ENCODE measurements around the gene OXT.
"Not testable (repeated sequence)": the region's sequence is repeated elsewhere in the genome, so short reads cannot be mapped to it uniquely, and the experiment has no call there.

Gene OXT

GRCh38 chr20:3051385-3052019 is 19.9 kb upstream of the OXT start:
- no peak for DNase-seq

- DNase-seq = no peak
Measured at GRCh38 chr20:3059489-3059888, 11.9 kb upstream of the OXT start.

GRCh38 chr20:3064119-3064518 is 7.3 kb upstream of the OXT start:
- DNase-seq = not testable (repeated sequence)

- DNase-seq = no peak
Measured at GRCh38 chr20:3067139-3068014, 4.0 kb upstream of the OXT start.

GRCh38 chr20:3068075-3068474 is 3.3 kb upstream of the OXT start:
- DNase-seq = no peak

GRCh38 chr20:3068986-3069900 is 2.2 kb upstream of the OXT start:
- peak in 1 of 5 experiments; percentile 39 for DNase-seq

- no peak for DNase-seq
Measured at GRCh38 chr20:3070725-3071124, 695 bp upstream of the OXT start.

GRCh38 chr20:3071266-3071609 is 182 bp upstream of the OXT start:
- no peak for DNase-seq

- DNase-seq = no peak
Measured at GRCh38 chr20:3072530-3073250, 1.3 kb downstream of the OXT start.

GRCh38 chr20:3073251-3073643 is 1.8 kb downstream of the OXT start:
- DNase-seq = not testable (repeated sequence)

GRCh38 chr20:3074812-3075211 is 3.4 kb downstream of the OXT start:
- DNase-seq = no peak

GRCh38 chr20:3075315-3075714 is 3.9 kb downstream of the OXT start:
- DNase-seq = not testable (repeated sequence)

GRCh38 chr20:3077618-3078134 is 6.3 kb downstream of the OXT start:
- DNase-seq = peak in 1 of 5 experiments; percentile 69

- no peak for DNase-seq
Measured at GRCh38 chr20:3080939-3081388, 9.5 kb downstream of the OXT start.

- DNase-seq = no peak
Measured at GRCh38 chr20:3081641-3082040, 10.2 kb downstream of the OXT start.

- no peak for DNase-seq
Measured at GRCh38 chr20:3082306-3082951, 11.0 kb downstream of the OXT start.

- no peak for DNase-seq
Measured at GRCh38 chr20:3082955-3083952, 11.8 kb downstream of the OXT start.

GRCh38 chr20:3084283-3084985 is 13.0 kb downstream of the OXT start, which contains the start of gene AVP:
Gene AVP (minus strand): TSS chr20:3084724. CDS start chr20:3084674, 50 bp downstream.
- no peak for DNase-seq

- no peak for DNase-seq
Measured at GRCh38 chr20:3084986-3085360, 13.6 kb downstream of the OXT start.

Measured in T-helper 2 cell (primary cell).